Femur (tissue), 1 donor: Measurements from ENCODE around the gene SRRM1.
"Not testable (repeated sequence)": the region's sequence is repeated elsewhere in the genome, so short reads cannot be mapped to it uniquely, and the experiment has no call there.

ENCODE experiments used
- DNase-seq: peaks from one replicate; pipeline ENCODE4 v3.0.0-alpha.2; 2017

The SRRM1 gene

DNA sequence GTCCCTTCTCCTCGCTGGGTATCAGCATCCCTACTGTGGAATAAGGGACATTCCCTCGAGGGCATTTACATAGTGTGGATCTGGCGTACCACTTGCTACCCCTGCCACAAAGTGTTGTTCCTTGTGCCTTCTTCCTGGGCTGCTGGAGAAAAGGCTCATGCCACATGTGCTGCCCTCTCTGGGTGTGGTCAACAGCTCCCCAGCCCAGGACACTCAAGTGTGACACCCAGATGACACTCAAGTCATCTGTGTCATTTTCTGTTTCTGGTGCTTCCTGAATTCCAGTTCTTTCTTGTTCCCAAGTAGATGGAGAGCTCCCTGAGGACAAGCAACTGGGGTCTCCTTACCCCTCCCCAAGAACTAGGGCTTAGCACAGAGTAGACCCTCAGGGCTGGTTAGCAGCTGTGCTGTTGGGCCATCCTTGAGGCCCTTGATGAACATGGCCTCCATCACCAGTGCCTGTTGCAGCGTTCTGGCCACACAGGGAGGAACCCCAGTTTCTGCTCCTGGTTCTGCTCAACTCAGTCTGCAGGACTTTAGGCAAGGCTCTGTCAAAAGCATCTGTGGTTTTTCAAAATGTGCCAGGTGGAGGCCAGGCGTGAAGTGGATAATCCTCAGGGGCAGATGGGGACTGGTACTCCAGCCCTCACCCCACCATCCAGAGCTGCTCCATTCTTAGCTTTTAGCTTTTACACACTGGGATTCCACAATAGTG lies 53.1 kb downstream of the SRRM1 start:
- no peak for DNase-seq

GRCh38 chr1:24696756-24697330 lies 53.7 kb downstream of the SRRM1 start:
- DNase-seq, result no peak

GRCh38 chr1:24697453-24698001 lies 54.4 kb downstream of the SRRM1 start:
- not testable (repeated sequence) for DNase-seq

GRCh38 chr1:24698326-24698725 lies 55.2 kb downstream of the SRRM1 start:
- not testable (repeated sequence) for DNase-seq

DNA sequence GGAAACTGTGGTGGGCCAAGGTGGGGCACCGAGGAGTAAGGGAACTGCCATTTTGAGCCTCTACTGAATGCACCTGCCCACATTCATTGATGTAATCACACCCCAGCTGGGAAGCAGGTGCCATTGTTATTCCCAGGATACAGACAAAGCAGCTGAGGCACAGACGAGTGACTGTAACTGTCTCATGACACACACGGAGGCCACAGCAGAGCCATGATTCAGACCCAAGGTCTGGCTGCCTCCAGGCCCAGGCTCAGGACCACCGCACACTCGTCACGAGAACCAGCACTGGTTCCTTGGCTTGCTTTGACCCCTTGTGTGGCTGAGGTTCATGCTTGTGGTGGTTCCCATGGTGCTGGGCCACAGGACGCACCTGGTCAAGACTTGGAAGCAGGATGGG lies 56.5 kb downstream of the SRRM1 start:
- no peak for DNase-seq

- peak; percentile 85 for DNase-seq
These were observed 59.6 kb downstream of the SRRM1 start for GRCh38 chr1:24702511-24703293.

GRCh38 chr1:24704411-24705259 lies 61.5 kb downstream of the SRRM1 start:
- no peak for DNase-seq

DNA sequence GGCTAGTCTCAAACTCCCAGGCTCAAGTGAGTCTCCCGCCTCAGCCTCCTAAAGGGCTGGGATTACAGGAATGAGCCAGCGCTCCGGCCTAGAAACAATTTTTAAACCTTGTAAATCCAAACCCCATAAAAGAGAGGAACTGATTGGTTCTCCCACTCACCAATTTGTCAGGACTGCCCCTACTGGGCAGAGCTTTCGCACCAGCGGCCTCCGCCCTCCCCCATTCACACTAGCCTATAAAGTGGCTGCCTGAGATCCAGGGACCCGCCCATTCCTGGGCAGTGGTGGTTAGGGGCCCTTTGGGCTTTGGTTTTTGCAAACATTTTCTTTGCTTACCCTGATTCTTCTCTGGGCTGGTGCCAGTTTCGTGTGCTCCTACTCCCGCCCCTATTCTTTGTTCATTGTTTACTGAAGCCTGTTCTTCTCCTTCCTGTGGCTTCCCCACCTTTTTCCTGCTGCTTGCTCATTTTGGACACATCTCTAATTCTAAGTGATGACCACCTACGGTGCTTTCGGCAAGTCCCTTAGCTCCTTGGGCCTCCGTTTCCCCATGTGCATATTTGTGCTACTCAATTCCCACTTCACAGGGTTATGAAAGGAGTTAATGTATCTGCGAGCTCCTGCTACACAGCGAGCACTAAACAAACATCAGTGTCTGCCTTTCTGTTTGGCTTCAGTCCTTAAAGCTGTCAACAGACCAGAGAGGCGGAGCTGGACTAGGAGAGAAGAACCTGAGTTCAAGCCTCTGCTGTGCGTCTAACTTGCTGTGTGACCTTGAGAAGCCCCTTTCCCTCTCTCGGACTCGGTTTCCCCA lies 62.4 kb downstream of the SRRM1 start:
- peak; percentile 92 for DNase-seq

- DNase-seq, result not testable (repeated sequence)
These were observed 62.9 kb downstream of the SRRM1 start for GRCh38 chr1:24706074-24706389.

DNA sequence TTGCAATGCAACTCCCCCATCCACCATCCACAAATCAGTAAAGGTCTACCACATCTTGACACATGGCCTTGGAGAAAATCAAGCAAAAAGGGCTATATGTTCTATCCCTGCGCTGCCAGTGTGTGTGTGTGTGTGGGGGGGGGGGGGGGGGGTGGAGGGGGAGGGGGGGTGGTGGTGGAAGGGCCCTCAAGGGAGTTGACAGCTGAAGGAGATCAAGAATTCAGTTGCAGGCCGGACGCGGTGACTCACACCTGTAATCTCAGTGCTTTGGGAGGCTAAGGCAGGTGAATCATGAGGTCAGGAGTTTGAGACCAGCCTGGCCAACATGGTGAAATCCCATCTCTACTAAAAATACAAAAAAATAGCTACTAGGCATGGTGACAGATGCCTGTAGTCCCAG lies 64.6 kb downstream of the SRRM1 start:
- DNase-seq, result no peak

DNA sequence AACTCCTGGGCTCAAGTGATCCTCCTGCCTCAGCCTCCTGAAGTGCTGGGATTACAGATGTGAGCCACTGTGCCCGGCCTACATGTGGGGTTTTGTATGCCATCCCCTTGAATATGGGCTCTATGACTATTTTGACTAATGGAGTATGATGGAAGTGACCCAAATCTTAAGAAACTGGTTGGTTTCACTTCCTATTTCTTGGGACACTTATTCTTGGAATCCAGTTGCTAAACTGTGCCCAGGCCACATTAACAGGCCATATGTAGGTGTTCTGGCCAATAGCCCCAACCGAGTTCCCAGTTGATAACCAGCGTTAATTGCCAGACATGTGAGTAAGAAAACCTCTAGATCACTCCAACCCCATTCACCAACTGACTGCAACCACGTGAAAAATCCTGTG lies 65.8 kb downstream of the SRRM1 start:
- DNase-seq, result no peak

- no peak for DNase-seq
These were observed 66.8 kb downstream of the SRRM1 start for GRCh38 chr1:24709791-24710441.

DNA sequence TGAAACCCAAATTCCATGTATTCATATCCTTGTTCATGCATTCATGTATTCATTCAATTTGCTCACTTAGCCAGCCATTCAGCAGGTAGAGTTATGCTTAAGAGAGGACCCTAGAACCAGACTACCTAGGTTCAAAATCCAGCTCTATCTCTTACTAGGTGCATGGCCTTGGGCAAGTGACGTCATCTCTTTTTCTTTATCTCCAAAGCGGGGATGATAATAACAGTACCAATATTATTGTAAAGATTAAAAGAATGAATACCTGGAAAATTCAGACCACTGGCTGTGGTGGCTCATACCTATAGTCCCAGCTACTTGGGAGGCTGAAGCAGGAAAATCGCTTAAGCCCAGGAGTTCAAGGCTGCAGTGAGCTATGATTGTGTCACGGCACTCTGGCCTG lies 68.2 kb downstream of the SRRM1 start:
- DNase-seq, result no peak

- DNase-seq, result no peak
These were observed 70.1 kb downstream of the SRRM1 start for GRCh38 chr1:24713176-24713575.

DNA sequence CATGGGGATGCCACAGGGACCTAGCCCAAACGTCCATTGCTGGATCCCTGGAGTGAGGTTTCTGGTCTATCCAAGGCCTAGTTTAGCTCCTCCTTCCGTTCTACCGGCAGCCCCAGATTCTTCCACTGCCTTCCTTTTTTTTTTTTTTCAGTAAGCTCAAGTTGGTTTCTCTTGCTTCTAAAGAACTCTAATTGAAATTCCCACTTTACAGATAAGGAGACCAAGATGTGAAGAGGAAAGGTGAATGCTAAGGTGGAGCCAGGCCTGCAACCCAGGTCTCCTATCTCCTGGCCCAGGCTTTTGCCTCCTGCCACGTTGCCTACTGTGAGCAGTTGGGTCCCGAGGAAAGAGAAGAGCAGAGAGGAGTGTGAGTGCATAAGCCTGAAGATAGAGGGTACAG lies 70.6 kb downstream of the SRRM1 start:
- no peak for DNase-seq

GRCh38 chr1:24714859-24715520 lies 71.9 kb downstream of the SRRM1 start:
- DNase-seq, result no peak

DNA sequence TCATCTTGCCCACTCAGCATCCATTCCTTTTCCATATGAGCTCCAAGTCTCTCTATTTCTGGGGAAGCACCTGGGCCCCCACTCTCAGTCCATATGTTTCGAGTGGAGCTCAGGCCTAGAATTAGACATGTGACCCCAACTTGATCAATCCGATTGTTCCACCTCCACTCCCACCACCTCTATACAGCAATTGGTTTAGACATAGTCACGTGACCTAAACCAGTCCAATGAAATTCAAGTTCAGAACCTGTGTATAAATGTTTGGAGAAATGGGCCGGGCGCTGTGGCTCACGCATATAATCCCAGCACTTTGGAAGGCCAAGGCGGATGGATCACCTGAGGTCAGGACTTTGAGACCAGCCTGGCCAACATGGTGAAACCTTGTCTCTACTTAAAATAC lies 72.6 kb downstream of the SRRM1 start:
- DNase-seq, result no peak

- no peak for DNase-seq
These were observed 75.0 kb downstream of the SRRM1 start for GRCh38 chr1:24717887-24718650.

- DNase-seq, result peak; percentile 78
These were observed 77.0 kb downstream of the SRRM1 start for GRCh38 chr1:24720152-24720551.

DNA sequence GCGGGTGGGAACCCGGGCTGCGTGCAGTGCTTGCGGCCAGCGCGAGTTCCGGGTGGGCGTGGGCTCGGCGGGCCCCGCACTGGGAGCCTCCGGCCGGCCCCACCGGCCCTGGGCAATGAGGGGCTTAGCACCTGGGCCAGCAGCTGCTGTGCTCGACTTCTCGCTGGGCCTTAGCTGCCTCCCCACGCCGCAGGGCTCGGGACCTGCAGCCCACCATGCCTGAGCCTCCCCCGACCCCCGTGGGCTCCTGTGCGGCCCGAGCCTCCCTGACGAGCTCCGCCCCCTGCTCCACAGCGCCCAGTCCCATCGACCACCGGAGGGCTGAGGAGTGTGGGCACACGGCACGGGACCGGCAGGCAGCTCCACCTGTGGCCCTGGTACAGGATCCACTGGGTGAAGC lies 78.4 kb downstream of the SRRM1 start:
- DNase-seq, result no peak
